ENCODE measurements around the gene MAML2. TPM values are rescaled to one million over a fixed set of nuclear protein-coding genes. Genes with fewer than 3 reads are reported as not detected.

The MAML2 gene
- total RNA-seq, 1 experiment from 2014 or later, result 2.9 TPM

- TF ChIP-seq TCF7L2 (IDR thresholded peaks at IDR 0.05; ENCODE audit: low read depth, low read length), result no peak
- TF ChIP-seq SIN3A (IDR thresholded peaks at IDR 0.05; ENCODE audit: borderline replicate concordance, insufficient read depth, low read depth, low read length), result no peak
- TF ChIP-seq POLR2AphosphoS5 (IDR thresholded peaks at IDR 0.05; ENCODE audit: low read depth, low read length), result no peak
- no peak for TF ChIP-seq CTCF (IDR thresholded peaks at IDR 0.05)
- no peak for TF ChIP-seq REST (IDR thresholded peaks at IDR 0.05; ENCODE audit: insufficient read depth in 1 of 2, low read depth in 2 of 2, low read length in 1 of 2)
- ChIA-PET CTCF (no interaction called here), POLR2A (no interaction called here)
- Histone ChIP-seq H3K9me3 (ENCODE audit: control insufficient read depth, insufficient read depth, low read depth, low read length) (no peaks in the 10 kb centered on the region), H3K36me3 (ENCODE audit: control insufficient read depth, insufficient read depth, low read length) (no peaks in the 10 kb centered on the region), H3K4me1 (ENCODE audit: control insufficient read depth, insufficient read depth, low read length) (no peaks in the 10 kb centered on the region), H3K27ac (ENCODE audit: low read length) (no peak overlapping the region), H3K4me3 (ENCODE audit: low read depth in 2 of 2, low read length in 2 of 2) (no peak overlapping the region), H3K27me3 (ENCODE audit: control insufficient read depth, insufficient read depth, low read length) (no peaks in the 10 kb centered on the region)
- intact Hi-C loops (cut with micrococcal nuclease; ENCODE audit: unreplicated experiment), result no loop called here
- in situ Hi-C loops (cut with HindIII; ENCODE audit: low pct_unique_long_range_greater_than_20kb, low sequenced_read_pairs), result no loop called here
- BruUV-seq (replicated peaks), result no TSS peak
- ATAC-seq (no peak), DNase-seq (ENCODE audit: low read depth, low spot score) (no peak)
Observed at GRCh38 chr11:96218901-96219300, 124.1 kb downstream of the MAML2 start.

GRCh38 chr11:96218006-96218405 is 125.0 kb downstream of the MAML2 start:
- no peak for TF ChIP-seq REST (IDR thresholded peaks at IDR 0.05; ENCODE audit: insufficient read depth in 1 of 2, low read depth in 2 of 2, low read length in 1 of 2)
- TF ChIP-seq CTCF (IDR thresholded peaks at IDR 0.05), result no peak
- no peak for TF ChIP-seq TCF7L2 (IDR thresholded peaks at IDR 0.05; ENCODE audit: low read depth, low read length)
- TF ChIP-seq SIN3A (IDR thresholded peaks at IDR 0.05; ENCODE audit: borderline replicate concordance, insufficient read depth, low read depth, low read length), result no peak
- no peak for TF ChIP-seq POLR2AphosphoS5 (IDR thresholded peaks at IDR 0.05; ENCODE audit: low read depth, low read length)
- intact Hi-C loops (cut with micrococcal nuclease; ENCODE audit: unreplicated experiment) (no loop called here), in situ Hi-C loops (cut with HindIII; ENCODE audit: low pct_unique_long_range_greater_than_20kb, low sequenced_read_pairs) (no loop called here)
- H3K4me1 ChIP-seq (ENCODE audit: control insufficient read depth, insufficient read depth, low read length), result no peaks in the 10 kb centered on the region
- POLR2A ChIA-PET, result no interaction called here
- no peaks in the 10 kb centered on the region for H3K9me3 ChIP-seq (ENCODE audit: control insufficient read depth, insufficient read depth, low read depth, low read length)
- CTCF ChIA-PET, result no interaction called here
- H3K27me3 ChIP-seq (ENCODE audit: control insufficient read depth, insufficient read depth, low read length), result no peaks in the 10 kb centered on the region
- H3K27ac ChIP-seq (ENCODE audit: low read length), result no peak overlapping the region
- ATAC-seq, result no peak
- DNase-seq (ENCODE audit: low read depth, low spot score), result no peak
- H3K36me3 ChIP-seq (ENCODE audit: control insufficient read depth, insufficient read depth, low read length), result no peaks in the 10 kb centered on the region
- H3K4me3 ChIP-seq (ENCODE audit: low read depth in 2 of 2, low read length in 2 of 2), result no peak overlapping the region
- no TSS peak for BruUV-seq (replicated peaks)

All from Panc1 (cell line).